Measurements from ENCODE around the gene TRPM2. TPM values are rescaled to one million over a fixed set of nuclear protein-coding genes. Genes with fewer than 3 reads are reported as not detected.

TRPM2 gene
- total RNA-seq, 1 experiment from 2014 or later: not detected

- Histone ChIP-seq H3K4me1 (replicated peaks; ENCODE audit: insufficient read depth) (no peaks in the 10 kb centered on the region), H2AFZ (no peak overlapping the region), H3K36me3 (ENCODE audit: low read depth) (no peaks in the 10 kb centered on the region), H3K27me3 (ENCODE audit: insufficient read depth, low read depth) (peaks cover 70% of the 10 kb centered on the region), H3K27ac (no peak overlapping the region), H3K79me2 (ENCODE audit: low read depth) (no peaks in the 10 kb centered on the region), H3K4me2 (no peak overlapping the region), H3K9me3 (ENCODE audit: insufficient read depth, low read depth) (no peaks in the 10 kb centered on the region), H3K4me3 (no peak overlapping the region), H3F3A (ENCODE audit: insufficient read depth, low read depth) (no peaks in the 10 kb centered on the region), H3K9me2 (ENCODE audit: insufficient read depth) (no peaks in the 10 kb centered on the region), H4K20me1 (ENCODE audit: insufficient read depth) (no peaks in the 10 kb centered on the region)
- intact Hi-C loops (cut with micrococcal nuclease; ENCODE audit: unreplicated experiment): no loop called here
- BruUV-seq (replicated peaks): no TSS peak
- ChIA-PET CTCF (no interaction called here), POLR2A (ENCODE audit: unreplicated experiment) (no interaction called here)
- TF ChIP-seq CTCF (conservative IDR thresholded peaks at IDR 0.05): no peak
- TF ChIP-seq EZH2 (IDR thresholded peaks at IDR 0.05; ENCODE audit: low read depth): no peak
- no peak for DNase-seq
Measured at GRCh38 chr21:44370786-44371410, 17.5 kb downstream of the TRPM2 start.

- Histone ChIP-seq H4K20me1 (ENCODE audit: insufficient read depth) (no peaks in the 10 kb centered on the region), H3K9me2 (ENCODE audit: insufficient read depth) (no peaks in the 10 kb centered on the region), H3K79me2 (ENCODE audit: low read depth) (no peaks in the 10 kb centered on the region), H3K27ac (no peak overlapping the region), H3K27me3 (ENCODE audit: insufficient read depth, low read depth) (peaks cover 71% of the 10 kb centered on the region), H3K4me3 (no peak overlapping the region), H3K4me1 (replicated peaks; ENCODE audit: insufficient read depth) (no peaks in the 10 kb centered on the region), H3F3A (ENCODE audit: insufficient read depth, low read depth) (no peaks in the 10 kb centered on the region), H3K36me3 (ENCODE audit: low read depth) (no peaks in the 10 kb centered on the region), H3K4me2 (no peak overlapping the region), H2AFZ (no peak overlapping the region), H3K9me3 (ENCODE audit: insufficient read depth, low read depth) (no peaks in the 10 kb centered on the region)
- POLR2A ChIA-PET (ENCODE audit: unreplicated experiment): no interaction called here
- DNase-seq: no peak
- no TSS peak for BruUV-seq (replicated peaks)
- TF ChIP-seq EZH2 (IDR thresholded peaks at IDR 0.05; ENCODE audit: low read depth) (no peak), CTCF (conservative IDR thresholded peaks at IDR 0.05) (no peak)
- intact Hi-C loops (cut with micrococcal nuclease; ENCODE audit: unreplicated experiment): no loop called here
- CTCF ChIA-PET: no interaction called here
Measured at GRCh38 chr21:44371596-44371995, 18.2 kb downstream of the TRPM2 start.

GRCh38 chr21:44372616-44373015, 19.2 kb downstream of the TRPM2 start:
- Histone ChIP-seq H3F3A (ENCODE audit: insufficient read depth, low read depth) (no peaks in the 10 kb centered on the region), H3K36me3 (ENCODE audit: low read depth) (no peaks in the 10 kb centered on the region), H3K27ac (no peak overlapping the region), H3K4me2 (no peak overlapping the region), H4K20me1 (ENCODE audit: insufficient read depth) (no peaks in the 10 kb centered on the region), H3K27me3 (ENCODE audit: insufficient read depth, low read depth) (peaks cover 71% of the 10 kb centered on the region), H3K4me3 (no peak overlapping the region), H3K9me2 (ENCODE audit: insufficient read depth) (no peaks in the 10 kb centered on the region), H3K9me3 (ENCODE audit: insufficient read depth, low read depth) (no peaks in the 10 kb centered on the region), H2AFZ (no peak overlapping the region), H3K4me1 (replicated peaks; ENCODE audit: insufficient read depth) (no peaks in the 10 kb centered on the region), H3K79me2 (ENCODE audit: low read depth) (no peaks in the 10 kb centered on the region)
- ChIA-PET CTCF (no interaction called here), POLR2A (ENCODE audit: unreplicated experiment) (no interaction called here)
- no peak for TF ChIP-seq EZH2 (IDR thresholded peaks at IDR 0.05; ENCODE audit: low read depth)
- TF ChIP-seq CTCF (conservative IDR thresholded peaks at IDR 0.05): no peak
- intact Hi-C loops (cut with micrococcal nuclease; ENCODE audit: unreplicated experiment): no loop called here
- BruUV-seq (replicated peaks): no TSS peak
- DNase-seq: no peak
